Measurements from ENCODE around the gene ARPC4. TPM values are rescaled to one million over a fixed set of nuclear protein-coding genes. Genes with fewer than 3 reads are reported as not detected.
"Not testable (repeated sequence)": the region's sequence is repeated elsewhere in the genome, so short reads cannot be mapped to it uniquely, and the experiment has no call there.

ARPC4 gene
- total RNA-seq, 1 donor from 2014 or later, result 162 TPM

- no peak for DNase-seq
These were observed 32.7 kb downstream of the ARPC4 start for GRCh38 chr3:9825451-9826040.

GRCh38 chr3:9826815-9827573, 34.1 kb downstream of the ARPC4 start:
- no peak for DNase-seq

- no peak for DNase-seq
These were observed 36.2 kb downstream of the ARPC4 start for GRCh38 chr3:9828801-9829755.

- no peak for DNase-seq
These were observed 38.4 kb downstream of the ARPC4 start for GRCh38 chr3:9831253-9831652.

GRCh38 chr3:9833078-9833477, 40.2 kb downstream of the ARPC4 start:
- no peak for DNase-seq

- no peak for DNase-seq
These were observed 41.9 kb downstream of the ARPC4 start for GRCh38 chr3:9834520-9835380.

- no peak for DNase-seq
These were observed 45.1 kb downstream of the ARPC4 start for GRCh38 chr3:9837701-9838582.

GRCh38 chr3:9838856-9839255, 46.0 kb downstream of the ARPC4 start:
- DNase-seq, result no peak

- DNase-seq, result no peak
These were observed 48.1 kb downstream of the ARPC4 start for GRCh38 chr3:9841015-9841414.

GRCh38 chr3:9843715-9844438, 51.0 kb downstream of the ARPC4 start, which contains the start of gene RPUSD3:
Gene RPUSD3, minus strand, starts transcription at chr3:9844008. Its CDS starts 18 bp downstream, at chr3:9843990.
- peak; percentile 96 for DNase-seq

- no peak for DNase-seq
These were observed 53.3 kb downstream of the ARPC4 start for GRCh38 chr3:9846231-9846630.

GRCh38 chr3:9846931-9847488, 54.1 kb downstream of the ARPC4 start:
- DNase-seq, result no peak

- DNase-seq, result not testable (repeated sequence)
These were observed 55.0 kb downstream of the ARPC4 start for GRCh38 chr3:9847870-9848269.

- not testable (repeated sequence) for DNase-seq
These were observed 56.0 kb downstream of the ARPC4 start for GRCh38 chr3:9848860-9849259.

GRCh38 chr3:9851383-9851782, 58.5 kb downstream of the ARPC4 start:
- not testable (repeated sequence) for DNase-seq

GRCh38 chr3:9851926-9852325, 59.0 kb downstream of the ARPC4 start:
- not testable (repeated sequence) for DNase-seq

GRCh38 chr3:9852528-9852927, 59.6 kb downstream of the ARPC4 start:
- DNase-seq, result no peak

GRCh38 chr3:9854291-9854940, 61.5 kb downstream of the ARPC4 start:
- not testable (repeated sequence) for DNase-seq

GRCh38 chr3:9855594-9855993, 62.7 kb downstream of the ARPC4 start:
- DNase-seq, result no peak

All from occipital lobe (tissue), 2 donors.